ENCODE measurements around the gene LMAN1.

Gene LMAN1

GRCh38 chr18:59301929-59302328, 57.1 kb downstream of the LMAN1 start:
- H3K9me3 ChIP-seq (ENCODE audit: insufficient read depth, low read depth, low read length): no peaks in the 10 kb centered on the region
- H3K4ac ChIP-seq (ENCODE audit: low read depth, low read length): no peak overlapping the region
- H3K27me3 ChIP-seq (ENCODE audit: insufficient read depth, low read length): no peaks in the 10 kb centered on the region
- no peak overlapping the region for H2AK5ac ChIP-seq (ENCODE audit: low read length)
- no peak overlapping the region for H3K23ac ChIP-seq (ENCODE audit: low read length)
- H4K8ac ChIP-seq (ENCODE audit: low read depth, low read length): no peak overlapping the region
- H3K27ac ChIP-seq (ENCODE audit: low read depth, low read length): no peak overlapping the region
- no peak overlapping the region for H3K18ac ChIP-seq (ENCODE audit: low read length)
- no peak overlapping the region for H2BK12ac ChIP-seq (ENCODE audit: low read length)
- no peak overlapping the region for H3K4me3 ChIP-seq (ENCODE audit: low read depth, low read length)
- H2AFZ ChIP-seq (ENCODE audit: insufficient read depth, low read length, poor library complexity): no peak overlapping the region
- H3K9ac ChIP-seq (ENCODE audit: low read length): no peak overlapping the region
- no peak overlapping the region for H4K91ac ChIP-seq (ENCODE audit: low read depth, low read length)
- H3K36me3 ChIP-seq (ENCODE audit: control insufficient read depth in 1 of 2, insufficient read depth in 2 of 2, low read length in 2 of 2): no peaks in the 10 kb centered on the region
- H3K4me2 ChIP-seq (ENCODE audit: low read length): no peak overlapping the region
- H3K79me1 ChIP-seq (ENCODE audit: low read length): no peaks in the 10 kb centered on the region
- no peak overlapping the region for H2BK5ac ChIP-seq (ENCODE audit: low read depth, low read length, poor library complexity)
- H2BK120ac ChIP-seq (ENCODE audit: insufficient read depth, low read length, poor library complexity): no peak overlapping the region
- H3K79me2 ChIP-seq (ENCODE audit: control insufficient read depth, insufficient read depth, low read length, poor library complexity): no peaks in the 10 kb centered on the region
- H4K12ac ChIP-seq (ENCODE audit: low read depth, low read length): no peak overlapping the region
- no peak overlapping the region for H3K14ac ChIP-seq (ENCODE audit: low read length)
- H3K4me1 ChIP-seq (ENCODE audit: control insufficient read depth in 1 of 2, insufficient read depth in 2 of 2, low read length in 2 of 2): no peaks in the 10 kb centered on the region
- no peak for DNase-seq
- no CpG with 5 or more reads among the region's 4 CpGs for WGBS (ENCODE audit: extremely low coverage, insufficient coverage, insufficient read length)

- Histone ChIP-seq H3K27me3 (ENCODE audit: insufficient read depth, low read length) (no peaks in the 10 kb centered on the region), H2BK120ac (ENCODE audit: insufficient read depth, low read length, poor library complexity) (no peak overlapping the region), H3K79me1 (ENCODE audit: low read length) (no peaks in the 10 kb centered on the region), H3K9ac (ENCODE audit: low read length) (no peak overlapping the region), H3K18ac (ENCODE audit: low read length) (no peak overlapping the region), H4K12ac (ENCODE audit: low read depth, low read length) (no peak overlapping the region), H3K4me3 (ENCODE audit: low read depth, low read length) (no peak overlapping the region), H2BK5ac (ENCODE audit: low read depth, low read length, poor library complexity) (no peak overlapping the region), H3K23ac (ENCODE audit: low read length) (no peak overlapping the region), H2AK5ac (ENCODE audit: low read length) (no peak overlapping the region), H3K9me3 (ENCODE audit: insufficient read depth, low read depth, low read length) (no peaks in the 10 kb centered on the region), H2BK12ac (ENCODE audit: low read length) (no peak overlapping the region), H3K27ac (ENCODE audit: low read depth, low read length) (no peak overlapping the region), H4K8ac (ENCODE audit: low read depth, low read length) (no peak overlapping the region), H4K91ac (ENCODE audit: low read depth, low read length) (no peak overlapping the region), H3K4me2 (ENCODE audit: low read length) (no peak overlapping the region), H3K36me3 (ENCODE audit: control insufficient read depth in 1 of 2, insufficient read depth in 2 of 2, low read length in 2 of 2) (no peaks in the 10 kb centered on the region), H2AFZ (ENCODE audit: insufficient read depth, low read length, poor library complexity) (no peak overlapping the region), H3K4me1 (ENCODE audit: control insufficient read depth in 1 of 2, insufficient read depth in 2 of 2, low read length in 2 of 2) (no peaks in the 10 kb centered on the region), H3K4ac (ENCODE audit: low read depth, low read length) (no peak overlapping the region), H3K79me2 (ENCODE audit: control insufficient read depth, insufficient read depth, low read length, poor library complexity) (no peaks in the 10 kb centered on the region), H3K14ac (ENCODE audit: low read length) (no peak overlapping the region)
- WGBS (ENCODE audit: extremely low coverage, insufficient coverage, insufficient read length): no CpG with 5 or more reads among the region's 3 CpGs
- no peak for DNase-seq
Observed at GRCh38 chr18:59300676-59301285, 58.3 kb downstream of the LMAN1 start.

- Histone ChIP-seq H3K4ac (ENCODE audit: low read depth, low read length) (no peak overlapping the region), H4K8ac (ENCODE audit: low read depth, low read length) (no peak overlapping the region), H3K18ac (ENCODE audit: low read length) (no peak overlapping the region), H2BK12ac (ENCODE audit: low read length) (no peak overlapping the region), H3K9ac (ENCODE audit: low read length) (no peak overlapping the region), H2BK120ac (ENCODE audit: insufficient read depth, low read length, poor library complexity) (no peak overlapping the region), H4K91ac (ENCODE audit: low read depth, low read length) (no peak overlapping the region), H3K4me1 (ENCODE audit: control insufficient read depth in 1 of 2, insufficient read depth in 2 of 2, low read length in 2 of 2) (no peaks in the 10 kb centered on the region), H3K23ac (ENCODE audit: low read length) (no peak overlapping the region), H3K27ac (ENCODE audit: low read depth, low read length) (no peak overlapping the region), H3K36me3 (ENCODE audit: control insufficient read depth in 1 of 2, insufficient read depth in 2 of 2, low read length in 2 of 2) (no peaks in the 10 kb centered on the region), H3K4me3 (ENCODE audit: low read depth, low read length) (no peak overlapping the region), H4K12ac (ENCODE audit: low read depth, low read length) (no peak overlapping the region), H2AK5ac (ENCODE audit: low read length) (no peak overlapping the region), H3K4me2 (ENCODE audit: low read length) (no peak overlapping the region), H3K14ac (ENCODE audit: low read length) (no peak overlapping the region), H3K27me3 (ENCODE audit: insufficient read depth, low read length) (peaks cover 3% of the 10 kb centered on the region), H3K9me3 (ENCODE audit: insufficient read depth, low read depth, low read length) (no peaks in the 10 kb centered on the region), H2BK5ac (ENCODE audit: low read depth, low read length, poor library complexity) (no peak overlapping the region), H3K79me2 (ENCODE audit: control insufficient read depth, insufficient read depth, low read length, poor library complexity) (no peaks in the 10 kb centered on the region), H3K79me1 (ENCODE audit: low read length) (no peaks in the 10 kb centered on the region), H2AFZ (ENCODE audit: insufficient read depth, low read length, poor library complexity) (no peak overlapping the region)
- no peak for DNase-seq
- no CpG with 5 or more reads among the region's 8 CpGs for WGBS (ENCODE audit: extremely low coverage, insufficient coverage, insufficient read length)
Observed at GRCh38 chr18:59298871-59299270, 60.2 kb downstream of the LMAN1 start.

- Histone ChIP-seq H3K36me3 (ENCODE audit: control insufficient read depth in 1 of 2, insufficient read depth in 2 of 2, low read length in 2 of 2) (no peaks in the 10 kb centered on the region), H2BK120ac (ENCODE audit: insufficient read depth, low read length, poor library complexity) (no peak overlapping the region), H2AK5ac (ENCODE audit: low read length) (no peak overlapping the region), H3K4me2 (ENCODE audit: low read length) (no peak overlapping the region), H3K14ac (ENCODE audit: low read length) (no peak overlapping the region), H3K27ac (ENCODE audit: low read depth, low read length) (no peak overlapping the region), H3K9ac (ENCODE audit: low read length) (no peak overlapping the region), H3K4me1 (ENCODE audit: control insufficient read depth in 1 of 2, insufficient read depth in 2 of 2, low read length in 2 of 2) (no peaks in the 10 kb centered on the region), H4K8ac (ENCODE audit: low read depth, low read length) (no peak overlapping the region), H3K23ac (ENCODE audit: low read length) (no peak overlapping the region), H3K79me1 (ENCODE audit: low read length) (no peaks in the 10 kb centered on the region), H3K4ac (ENCODE audit: low read depth, low read length) (no peak overlapping the region), H3K4me3 (ENCODE audit: low read depth, low read length) (no peak overlapping the region), H2BK12ac (ENCODE audit: low read length) (no peak overlapping the region), H4K12ac (ENCODE audit: low read depth, low read length) (no peak overlapping the region), H4K91ac (ENCODE audit: low read depth, low read length) (no peak overlapping the region), H2AFZ (ENCODE audit: insufficient read depth, low read length, poor library complexity) (no peak overlapping the region), H3K27me3 (ENCODE audit: insufficient read depth, low read length) (peaks cover 3% of the 10 kb centered on the region), H3K9me3 (ENCODE audit: insufficient read depth, low read depth, low read length) (no peaks in the 10 kb centered on the region), H3K18ac (ENCODE audit: low read length) (no peak overlapping the region), H3K79me2 (ENCODE audit: control insufficient read depth, insufficient read depth, low read length, poor library complexity) (no peaks in the 10 kb centered on the region), H2BK5ac (ENCODE audit: low read depth, low read length, poor library complexity) (no peak overlapping the region)
- DNase-seq: no peak
Observed at GRCh38 chr18:59293317-59293716, 65.7 kb downstream of the LMAN1 start.
